HEK293 (cell line): ENCODE measurements around the gene COL1A1.

ENCODE experiments used
- GLIS1 ChIP-seq: fragments of 450-650 bp; formaldehyde crosslinking; IDR thresholded peaks from 2 replicates; pipeline ENCODE4 v1.5.1; 2016; ENCODE audit warnings: missing biosample characterization, missing genetic modification characterization
- MZF1 ChIP-seq: fragments of 450-650 bp; formaldehyde crosslinking; IDR thresholded peaks from 2 replicates; pipeline ENCODE4 v1.5.1; 2017; ENCODE audit warnings: missing biosample characterization, missing genetic modification characterization, borderline replicate concordance
- TF ChIP-seq, protein P1 (sequence below): fragments of 450-650 bp; formaldehyde crosslinking; IDR thresholded peaks from 2 replicates; pipeline ENCODE4 v1.5.1; 2016; ENCODE audit warnings: missing biosample characterization, missing genetic modification characterization

DNA sequence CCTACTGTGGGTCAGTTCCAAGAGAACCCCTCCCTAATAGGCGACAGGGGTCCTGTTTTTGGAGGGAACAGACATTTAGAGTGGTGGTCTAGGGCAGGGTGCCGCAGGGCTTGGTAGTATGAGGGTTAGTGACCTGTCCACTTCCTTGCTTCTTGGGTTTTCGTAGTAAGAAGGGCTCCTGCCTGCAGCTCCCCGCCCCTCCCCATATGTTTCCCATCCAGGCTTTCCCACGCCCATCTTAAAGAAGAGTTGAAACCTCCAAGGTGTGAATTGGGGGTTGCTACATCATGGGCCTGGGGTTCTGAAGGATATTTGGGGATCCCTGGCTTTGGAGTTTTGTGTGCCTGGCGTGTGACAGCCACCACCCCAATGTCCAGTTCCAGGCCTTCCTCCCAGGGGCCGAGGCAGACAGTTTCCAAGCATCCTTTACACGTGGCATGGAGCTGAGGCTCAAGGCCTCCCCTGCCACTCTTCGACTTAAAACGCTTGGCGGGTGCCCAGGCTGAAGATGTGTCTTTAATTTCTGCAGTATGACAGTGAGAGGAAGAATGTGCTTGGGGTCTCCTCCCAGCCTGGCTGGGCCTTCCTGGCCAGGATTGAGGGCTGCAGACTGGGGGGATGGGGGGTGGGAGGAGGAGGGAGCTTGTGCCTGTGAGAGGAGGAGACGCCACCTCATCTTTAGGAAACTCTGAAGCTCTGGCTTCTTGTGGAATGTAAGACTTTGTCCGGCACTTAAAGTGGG is 2.3 kb upstream of the COL1A1 start:
- TF ChIP-seq MZF1, result no peak
- no peak for TF ChIP-seq GLIS1 (tag by site-specific recombination)
- TF ChIP-seq, protein P1, sequence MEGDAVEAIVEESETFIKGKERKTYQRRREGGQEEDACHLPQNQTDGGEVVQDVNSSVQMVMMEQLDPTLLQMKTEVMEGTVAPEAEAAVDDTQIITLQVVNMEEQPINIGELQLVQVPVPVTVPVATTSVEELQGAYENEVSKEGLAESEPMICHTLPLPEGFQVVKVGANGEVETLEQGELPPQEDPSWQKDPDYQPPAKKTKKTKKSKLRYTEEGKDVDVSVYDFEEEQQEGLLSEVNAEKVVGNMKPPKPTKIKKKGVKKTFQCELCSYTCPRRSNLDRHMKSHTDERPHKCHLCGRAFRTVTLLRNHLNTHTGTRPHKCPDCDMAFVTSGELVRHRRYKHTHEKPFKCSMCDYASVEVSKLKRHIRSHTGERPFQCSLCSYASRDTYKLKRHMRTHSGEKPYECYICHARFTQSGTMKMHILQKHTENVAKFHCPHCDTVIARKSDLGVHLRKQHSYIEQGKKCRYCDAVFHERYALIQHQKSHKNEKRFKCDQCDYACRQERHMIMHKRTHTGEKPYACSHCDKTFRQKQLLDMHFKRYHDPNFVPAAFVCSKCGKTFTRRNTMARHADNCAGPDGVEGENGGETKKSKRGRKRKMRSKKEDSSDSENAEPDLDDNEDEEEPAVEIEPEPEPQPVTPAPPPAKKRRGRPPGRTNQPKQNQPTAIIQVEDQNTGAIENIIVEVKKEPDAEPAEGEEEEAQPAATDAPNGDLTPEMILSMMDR, result no peak
